Cardiac fibroblast (primary cell): ENCODE results near the gene SLC29A2.
A peak's percentile ranks its signal among the peaks of the same experiment; 100 is the strongest.

Experiments used
- DNase-seq, 2 donors: peaks; one replicate each; pipeline versions ENCODE4 v3.0.0 to v3.0.0-alpha.2; 2010; ENCODE audit warnings: low read depth in 2 of 2
- H3K4me3 ChIP-seq, 2 donors: replicated peaks in 1 of 2; 1 replicate in 1 of 2; 2 replicates in 1 of 2; pipeline ENCODE4 v1.5.1; 2011; ENCODE audit warnings: low read depth in 2 of 2, low read length in 2 of 2, mild to moderate bottlenecking in 2 of 2, moderate library complexity in 1 of 2
- CTCF ChIP-seq: IDR thresholded peaks from one replicate; pipeline ENCODE4 v1.5.1; 2011; ENCODE audit warnings: low read depth, mild to moderate bottlenecking, low read length, inconsistent platforms

Gene SLC29A2

GRCh38 chr11:66347425-66348276, 23.9 kb downstream of the SLC29A2 start, which contains the start of gene B4GAT1:
TSS of gene B4GAT1 (minus strand) at chr11:66347629. CDS start at chr11:66347545, 84 bp downstream.
- H3K4me3 ChIP-seq, result peak within 1 kb of the TSS; percentile 90 to 91
- no peak for TF ChIP-seq CTCF
- DNase-seq, result peak; percentile 93 to 95

GRCh38 chr11:66346476-66347424, 24.8 kb downstream of the SLC29A2 start:
- no peak for DNase-seq
- TF ChIP-seq CTCF, result no peak
- H3K4me3 ChIP-seq, result peak overlapping the region; percentile 90 to 91

GRCh38 chr11:66345316-66345649, 26.3 kb downstream of the SLC29A2 start:
- DNase-seq, result no peak
- no peak for TF ChIP-seq CTCF
- H3K4me3 ChIP-seq, result peak overlapping the region; percentile 94 to 97

GRCh38 chr11:66344550-66345315, 26.8 kb downstream of the SLC29A2 start, which contains the start of gene BRMS1:
TSS of gene BRMS1 (minus strand) at chr11:66345104. CDS start at chr11:66342234, 2,870 bp downstream.
- peak; percentile 23 for TF ChIP-seq CTCF
- peak; percentile 97 to 98 for DNase-seq
- peak within 1 kb of the TSS; percentile 94 to 97 for H3K4me3 ChIP-seq

- no peak for DNase-seq
- H3K4me3 ChIP-seq, result no peak overlapping the region
- TF ChIP-seq CTCF, result no peak
Measured at GRCh38 chr11:66343176-66343575, 28.4 kb downstream of the SLC29A2 start.

- DNase-seq, result no peak
- no peak for TF ChIP-seq CTCF
- H3K4me3 ChIP-seq, result no peak overlapping the region
Measured at GRCh38 chr11:66341502-66342126, 29.9 kb downstream of the SLC29A2 start.
